Suppressor macrophage treated with lipopolysaccharide for 1 hour (primary cell): ENCODE data around the gene GJA1.

Experiments used
- DNase-seq, 3 donors: peaks; one replicate each; pipeline ENCODE4 v3.0.0-alpha.2; 2020 to 2022

The GJA1 gene

GRCh38 chr6:121492536-121492935, 57.1 kb downstream of the GJA1 start:
- no peak for DNase-seq

GRCh38 chr6:121497970-121498375, 62.5 kb downstream of the GJA1 start:
- DNase-seq: no peak

GRCh38 chr6:121498481-121499276, 63.2 kb downstream of the GJA1 start:
- no peak for DNase-seq
